Cardiac muscle cell (in vitro differentiated cells and primary cell): ENCODE results near the gene FLAD1. TPM values are rescaled to one million over a fixed set of nuclear protein-coding genes. Genes with fewer than 3 reads are reported as not detected.

Experiments
- DNase-seq, 2 donors: peaks; one replicate each; pipeline versions ENCODE4 v3.0.0 to v3.0.0-alpha.2; 2010 to 2017; ENCODE audit warnings: low read depth in 1 of 2, low spot score in 1 of 2
- H3K27ac ChIP-seq: fragments of 200-600 bp; sonication (generic); 2 replicates; pipeline ENCODE4 v1.5.1; 2016
- H3K27me3 ChIP-seq: fragments of 200-600 bp; sonication (generic); 2 replicates; pipeline ENCODE4 v1.6.0; 2016; ENCODE audit warnings: control low read depth
- H3K36me3 ChIP-seq: fragments of 200-600 bp; sonication (generic); 2 replicates; pipeline ENCODE4 v1.5.1; 2016; ENCODE audit warnings: control low read depth
- H3K4me1 ChIP-seq: fragments of 200-600 bp; sonication (generic); 2 replicates; pipeline ENCODE4 v1.8.1; 2017; ENCODE audit warnings: low read depth, mild to moderate bottlenecking, mixed run types
- H3K4me3 ChIP-seq: fragments of 200-600 bp; sonication (generic); 2 replicates; pipeline ENCODE4 v1.5.1; 2016; ENCODE audit warnings: mild to moderate bottlenecking
- H3K9me3 ChIP-seq: fragments of 200-600 bp; sonication (generic); 2 replicates; pipeline ENCODE4 v1.5.1; 2017; ENCODE audit warnings: low read depth, mild to moderate bottlenecking, control low read depth
- CTCF ChIP-seq: IDR thresholded peaks from 2 replicates; pipeline ENCODE4 v1.5.1; 2012; ENCODE audit warnings: low read depth, mild to moderate bottlenecking, low read length
- polyA plus RNA-seq: library from polyadenylated mRNA; unstranded; fragments of >200 nt; fragmentation: Nextera tagmentation; extraction: Ambion mirVana; gene quantifications from 2 replicates; pipeline ENCODE4 v1.2.1, GENCODE V29; 2016
- total RNA-seq: library from RNA; depleted of rRNA; stranded (reverse); fragments of >200 nt; gene quantifications from 2 replicates; pipeline ENCODE4 v1.2.3, GENCODE V29; 2016

FLAD1 gene
- total and polyA plus RNA-seq, 2 experiments from 2014 or later, result 34.3 to 60.8 TPM

- Histone ChIP-seq H3K27ac (no peak overlapping the region), H3K4me3 (no peak overlapping the region), H3K36me3 (no peaks in the 10 kb centered on the region), H3K4me1 (no peaks in the 10 kb centered on the region), H3K27me3 (no peaks in the 10 kb centered on the region), H3K9me3 (no peaks in the 10 kb centered on the region)
- no peak for TF ChIP-seq CTCF
- no peak for DNase-seq
Observed at GRCh38 chr1:155030899-155031298, 47.8 kb downstream of the FLAD1 start.

GRCh38 chr1:155032886-155033285, 49.7 kb downstream of the FLAD1 start:
- no peaks in the 10 kb centered on the region for H3K36me3 ChIP-seq
- H3K27ac ChIP-seq, result no peak overlapping the region
- H3K4me1 ChIP-seq, result no peaks in the 10 kb centered on the region
- no peak for TF ChIP-seq CTCF
- DNase-seq, result no peak
- H3K27me3 ChIP-seq, result no peaks in the 10 kb centered on the region
- H3K9me3 ChIP-seq, result no peaks in the 10 kb centered on the region
- H3K4me3 ChIP-seq, result no peak overlapping the region

GRCh38 chr1:155033524-155033923, 50.4 kb downstream of the FLAD1 start, which contains the start of the genes DCST1 and DCST2:
Gene DCST1, plus strand, starts transcription at chr1:155033824. Its CDS starts 213 bp downstream, at chr1:155034037.
Gene DCST2, minus strand, starts transcription at chr1:155033781. Its CDS starts 80 bp downstream, at chr1:155033701.
- H3K4me3 ChIP-seq, result no peak within 1 kb of the TSS
- H3K9me3 ChIP-seq, result no peaks in the 10 kb centered on the region
- no peaks in the 10 kb centered on the region for H3K27me3 ChIP-seq
- TF ChIP-seq CTCF, result no peak
- no peak for DNase-seq
- H3K36me3 ChIP-seq, result no peaks in the 10 kb centered on the region
- no peak within 1 kb of the TSS for H3K27ac ChIP-seq
- no peaks in the 10 kb centered on the region for H3K4me1 ChIP-seq

DNA sequence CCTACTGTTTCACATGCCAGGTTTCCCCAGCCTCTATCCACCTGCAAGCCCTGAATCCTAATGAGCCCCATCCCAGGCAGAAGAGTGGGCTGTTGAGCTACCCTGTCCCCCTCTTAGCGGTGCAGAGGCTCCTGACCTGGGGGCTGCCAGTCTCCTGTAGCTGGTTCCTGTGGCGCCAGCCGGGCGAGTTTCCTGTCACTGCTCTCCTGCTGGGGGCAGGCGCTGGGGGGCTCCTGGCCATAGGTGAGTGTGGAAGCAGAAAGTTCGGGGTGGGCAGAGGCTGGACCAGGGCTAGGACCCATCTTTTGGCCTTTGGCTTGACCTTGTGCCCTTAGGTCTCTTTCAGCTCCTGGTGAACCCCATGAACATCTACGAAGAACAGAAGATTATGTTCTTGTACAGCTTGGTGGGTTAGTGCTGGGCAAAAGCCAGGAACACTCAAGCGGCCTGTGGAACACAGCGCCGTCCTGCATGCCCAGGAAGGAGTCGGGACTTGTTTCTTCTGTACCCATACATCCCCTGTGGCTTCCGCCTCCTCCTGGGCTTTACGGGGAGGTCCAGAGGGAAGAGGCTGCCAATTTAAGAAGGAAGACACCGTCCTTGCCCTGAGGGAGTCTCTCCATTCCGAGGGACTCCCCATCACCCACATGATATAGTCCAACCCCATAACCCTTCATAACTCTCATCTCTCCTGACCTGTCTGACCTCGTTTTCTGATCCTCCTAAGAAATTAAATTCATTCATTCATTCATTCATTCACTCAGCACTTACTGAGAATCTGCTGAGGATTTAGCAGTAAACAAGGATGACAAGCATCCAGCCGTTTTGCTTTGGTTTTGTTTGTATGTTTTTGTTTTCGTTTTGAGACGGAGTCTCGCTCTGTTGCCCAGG, 51.4 kb downstream of the FLAD1 start:
- no peaks in the 10 kb centered on the region for H3K27me3 ChIP-seq
- no peak for DNase-seq
- H3K9me3 ChIP-seq, result no peaks in the 10 kb centered on the region
- no peaks in the 10 kb centered on the region for H3K4me1 ChIP-seq
- H3K27ac ChIP-seq, result no peak overlapping the region
- H3K36me3 ChIP-seq, result no peaks in the 10 kb centered on the region
- no peak overlapping the region for H3K4me3 ChIP-seq
- TF ChIP-seq CTCF, result no peak

GRCh38 chr1:155035936-155036335, 52.8 kb downstream of the FLAD1 start:
- DNase-seq, result no peak
- Histone ChIP-seq H3K27ac (no peak overlapping the region), H3K4me1 (no peaks in the 10 kb centered on the region), H3K36me3 (no peaks in the 10 kb centered on the region), H3K9me3 (no peaks in the 10 kb centered on the region), H3K4me3 (no peak overlapping the region), H3K27me3 (no peaks in the 10 kb centered on the region)
- TF ChIP-seq CTCF, result no peak
